Fibroblast of lung (primary cell): ENCODE results near the gene SLC39A9.

ENCODE experiments used
- CTCF ChIP-seq, 2 donors: IDR thresholded peaks in 1 of 2; conservative IDR thresholded peaks in 1 of 2; 1 replicate in 1 of 2; 2 replicates in 1 of 2; pipeline ENCODE4 v1.5.1; 2011 to 2012; ENCODE audit warnings: low read length in 2 of 2, control low read depth in 1 of 2, inconsistent platforms in 1 of 2, low read depth in 1 of 2, mild to moderate bottlenecking in 1 of 2
- EZH2 ChIP-seq: IDR thresholded peaks from 2 replicates; pipeline ENCODE4 v1.5.1; 2012; ENCODE audit warnings: low read length, control low read depth, mild to moderate bottlenecking; ENCODE audit errors: missing control alignments

GRCh38 chr14:69489495-69489894 lies 91.0 kb downstream of the SLC39A9 start:
- TF ChIP-seq CTCF (conservative IDR thresholded peaks at IDR 0.05 in 1 of 2, IDR thresholded peaks at IDR 0.05 in 1 of 2; ENCODE audit: low read depth in 1 of 2, low read length in 2 of 2), result no peak
- TF ChIP-seq EZH2, result no peak
